Transverse colon (tissue), 4 donors: ENCODE data around the gene SETD1A. TPM values are rescaled to one million over a fixed set of nuclear protein-coding genes. Genes with fewer than 3 reads are reported as not detected.
A peak's percentile ranks its signal among the peaks of the same experiment; 100 is the strongest.

Experiments used
- DNase-seq: peaks from one replicate; pipeline ENCODE4 v3.0.0-alpha.2; 2019
- H3K27ac ChIP-seq, 4 donors: fragments of 200-600 bp; sonication (generic); 2 replicates each; pipeline ENCODE4 v1.5.1; 2016 to 2018; ENCODE audit warnings: inconsistent platforms in 4 of 4
- H3K27me3 ChIP-seq: fragments of 200-600 bp; sonication (generic); 2 replicates; pipeline ENCODE4 v1.5.1; 2017; ENCODE audit warnings: inconsistent platforms
- H3K36me3 ChIP-seq, 4 donors: fragments of 200-600 bp; sonication (generic); 2 replicates each; pipeline ENCODE4 v1.5.1; 2017 to 2019; ENCODE audit warnings: inconsistent platforms in 4 of 4
- H3K4me1 ChIP-seq, 4 donors: fragments of 200-600 bp; sonication (generic); 2 replicates each; pipeline ENCODE4 v1.5.1; 2017 to 2020; ENCODE audit warnings: inconsistent platforms in 4 of 4
- H3K4me3 ChIP-seq, 4 donors: fragments of 200-600 bp; sonication (generic); 1 replicate in 1 of 4; 2 replicates in 3 of 4; pipeline versions ENCODE4 v1.5.1 to v1.6.1; 2017 to 2019; ENCODE audit warnings: inconsistent platforms in 4 of 4
- H3K9me3 ChIP-seq, 2 donors: fragments of 200-600 bp; sonication (generic); 2 replicates each; pipeline ENCODE4 v1.5.1; 2017 to 2019; ENCODE audit warnings: inconsistent platforms in 2 of 2
- EP300 ChIP-seq: sonication (generic); formaldehyde crosslinking; IDR thresholded peaks from one replicate; pipeline ENCODE4 v1.6.1; 2017; ENCODE audit warnings: antibody characterized with exemption, low read depth
- POLR2A ChIP-seq: fragments of 450-650 bp; IDR thresholded peaks from one replicate; pipeline ENCODE4 v1.6.1; 2016; ENCODE audit warnings: antibody characterized with exemption, mild to moderate bottlenecking, moderate library complexity
- POLR2AphosphoS5 ChIP-seq, 3 donors: sonication (generic); formaldehyde crosslinking; IDR thresholded peaks; one replicate each; pipeline ENCODE4 v1.6.1; 2016; ENCODE audit warnings: antibody characterized with exemption in 3 of 3
- WGBS, 2 donors: methylation state at CpG; one replicate each; pipeline ENCODE4 v1.1.5; 2018; ENCODE audit warnings: low coverage in 1 of 2; 5-methylcytosine and 5-hydroxymethylcytosine counted together
- in situ Hi-C, 4 donors: fragments of 200-750 bp; cut with MboI; loops; one replicate each; pipeline versions ENCODE4 v1.15.0 to v1.15.1; 2017; ENCODE audit warnings: low sequenced_read_pairs in 3 of 4, low pct_ligation_motif_present in 1 of 4, low pct_unique_long_range_greater_than_20kb in 1 of 4
- intact Hi-C: fragments of 100-400 bp; cut with DNase I; formaldehyde crosslinking; loops from one replicate; pipeline ENCODE4 v1.15.1; 2023; ENCODE audit warnings: low total_unique reads
- total RNA-seq, 4 donors: library from RNA; depleted of rRNA; stranded (reverse); fragments of >200 nt; gene quantifications; one replicate each; pipeline ENCODE4 v1.1.0, GENCODE V29; 2016
- TF ChIP-seq, protein P1 (sequence below), 5 experiments: fragments of 200-600 bp in 3 of 5; fragments of 450-650 bp in 2 of 5; sonication (generic) in 3 of 5; IDR thresholded peaks; 1 replicate in 2 of 5; 2 replicates in 3 of 5; pipeline ENCODE4 v1.5.1; 2016 to 2017; ENCODE audit warnings: antibody characterized with exemption in 5 of 5, inconsistent platforms in 3 of 5, mild to moderate bottlenecking in 2 of 5, moderate library complexity in 1 of 5

The SETD1A gene
- total RNA-seq, 4 donors from 2014 or later: 5.3 to 37.0 (median 10.8) TPM

DNA sequence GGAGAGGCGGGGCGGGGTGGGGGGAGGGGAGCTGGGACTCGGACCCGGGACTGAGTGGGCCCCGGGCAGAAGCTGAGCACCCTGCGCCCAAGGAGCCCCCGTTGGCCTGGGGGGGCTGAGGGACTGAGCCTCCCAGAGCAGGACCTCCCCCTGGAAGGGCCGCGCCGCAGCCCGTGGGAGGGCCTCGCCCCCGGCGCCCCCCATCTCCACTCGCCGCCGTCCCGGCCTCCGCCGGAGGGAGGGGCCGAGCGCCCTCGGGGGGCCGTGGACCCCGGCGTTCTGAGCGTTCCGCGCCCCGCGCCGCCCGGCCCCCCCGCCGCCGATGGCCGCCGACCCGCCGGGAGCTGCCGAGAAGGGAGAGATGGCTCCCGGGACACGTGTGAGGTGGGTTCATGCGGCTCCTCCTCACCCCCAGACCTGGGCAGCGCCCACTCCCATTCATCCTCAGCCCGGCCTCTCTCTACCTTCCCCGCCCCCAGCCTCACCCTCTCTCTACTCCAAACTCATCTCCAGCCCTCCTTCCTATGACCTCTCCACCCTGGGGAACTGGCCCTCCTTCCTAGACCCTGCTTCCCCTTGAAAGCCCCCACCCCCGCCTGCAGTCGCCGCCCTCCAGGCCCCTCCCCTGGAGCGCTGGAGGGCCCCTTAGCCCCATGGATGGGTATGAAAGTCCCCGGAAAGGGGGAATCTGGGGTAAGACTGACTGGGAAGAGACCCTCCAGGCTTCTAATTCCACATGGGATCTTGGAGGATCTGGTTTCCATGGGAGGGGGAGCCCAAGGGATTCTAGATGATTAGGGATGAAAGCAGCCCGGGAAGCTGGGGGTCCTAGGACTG is 33.3 kb upstream of the SETD1A start:
- Histone ChIP-seq H3K4me3 (peak overlapping the region; percentile 72 to 83 (median 80)), H3K4me1 (peaks cover 9 to 31% (median 17%) of the 10 kb centered on the region in 4 donors), H3K27me3 (no peaks in the 10 kb centered on the region), H3K27ac (peak overlapping the region; percentile 76 to 93 (median 88)), H3K36me3 (peaks cover 0 to 4% (median 0%) of the 10 kb centered on the region in 4 donors), H3K9me3 (no peaks in the 10 kb centered on the region)
- TF ChIP-seq POLR2AphosphoS5 (IDR thresholded peaks at IDR 0.05) (no peak), POLR2A (no peak)
- TF ChIP-seq, protein P1, sequence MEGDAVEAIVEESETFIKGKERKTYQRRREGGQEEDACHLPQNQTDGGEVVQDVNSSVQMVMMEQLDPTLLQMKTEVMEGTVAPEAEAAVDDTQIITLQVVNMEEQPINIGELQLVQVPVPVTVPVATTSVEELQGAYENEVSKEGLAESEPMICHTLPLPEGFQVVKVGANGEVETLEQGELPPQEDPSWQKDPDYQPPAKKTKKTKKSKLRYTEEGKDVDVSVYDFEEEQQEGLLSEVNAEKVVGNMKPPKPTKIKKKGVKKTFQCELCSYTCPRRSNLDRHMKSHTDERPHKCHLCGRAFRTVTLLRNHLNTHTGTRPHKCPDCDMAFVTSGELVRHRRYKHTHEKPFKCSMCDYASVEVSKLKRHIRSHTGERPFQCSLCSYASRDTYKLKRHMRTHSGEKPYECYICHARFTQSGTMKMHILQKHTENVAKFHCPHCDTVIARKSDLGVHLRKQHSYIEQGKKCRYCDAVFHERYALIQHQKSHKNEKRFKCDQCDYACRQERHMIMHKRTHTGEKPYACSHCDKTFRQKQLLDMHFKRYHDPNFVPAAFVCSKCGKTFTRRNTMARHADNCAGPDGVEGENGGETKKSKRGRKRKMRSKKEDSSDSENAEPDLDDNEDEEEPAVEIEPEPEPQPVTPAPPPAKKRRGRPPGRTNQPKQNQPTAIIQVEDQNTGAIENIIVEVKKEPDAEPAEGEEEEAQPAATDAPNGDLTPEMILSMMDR (IDR thresholded peaks at IDR 0.05): no peak
- in situ Hi-C loops (no loop called here), intact Hi-C loops (no loop called here)
- 4% methylated on average over 35 of the region's 53 CpGs; no CpG with 5 or more reads in 1 of the 2 donors for WGBS, 2 donors
- peak; percentile 29 for DNase-seq

DNA sequence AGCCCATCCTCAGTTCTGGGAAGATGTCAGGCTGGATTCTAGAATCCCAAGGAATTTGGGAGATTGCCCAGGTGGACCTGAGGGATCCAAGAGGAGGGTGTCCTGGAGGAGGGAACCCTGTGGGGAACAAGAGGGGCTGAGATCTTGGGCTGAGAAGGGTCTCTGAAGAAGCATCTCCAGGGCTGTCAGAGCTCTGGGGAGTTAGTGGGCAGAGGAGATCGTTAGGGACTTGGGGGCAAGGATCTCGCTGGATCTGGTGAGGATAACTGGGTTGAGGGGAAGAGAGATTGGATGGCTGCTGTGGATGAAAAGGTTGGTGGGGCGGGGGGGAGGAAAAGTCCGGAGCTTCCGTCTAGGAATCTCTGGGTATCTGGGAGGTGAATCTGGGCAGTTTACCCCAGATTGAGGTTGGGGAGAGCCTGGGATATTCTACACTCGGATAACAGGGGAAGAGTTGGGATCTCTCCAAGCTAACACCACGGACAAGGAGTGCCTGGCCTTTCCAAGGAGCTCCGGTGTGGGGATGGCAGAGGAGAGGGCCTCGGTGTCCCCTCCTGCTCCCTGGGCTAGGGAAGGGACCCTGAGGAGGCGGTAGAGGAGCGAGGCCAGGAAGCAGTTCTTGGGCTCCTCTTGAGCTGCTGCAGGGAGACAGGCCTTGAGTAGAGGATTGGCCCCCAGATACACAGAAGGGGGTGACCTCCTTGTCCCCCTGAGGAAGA is 32.5 kb upstream of the SETD1A start:
- peak overlapping the region in 3 of 4 donors; percentile 76 to 93 (median 86) for H3K27ac ChIP-seq
- intact Hi-C loops: no loop called here
- peak overlapping the region in 1 of 4 donors; percentile 72 for H3K4me3 ChIP-seq
- H3K27me3 ChIP-seq: no peaks in the 10 kb centered on the region
- 76 to 79% methylated on average over 4 to 11 of the region's 11 CpGs for WGBS, 2 donors
- TF ChIP-seq POLR2A (no peak), POLR2AphosphoS5 (IDR thresholded peaks at IDR 0.05) (no peak), EP300 (no peak)
- TF ChIP-seq, protein P1 (IDR thresholded peaks at IDR 0.05): no peak
- DNase-seq: peak; percentile 19
- H3K9me3 ChIP-seq: no peaks in the 10 kb centered on the region
- in situ Hi-C loops: no loop called here
- H3K36me3 ChIP-seq: peaks cover 0 to 4% (median 0%) of the 10 kb centered on the region in 4 donors
- peaks cover 9 to 31% (median 17%) of the 10 kb centered on the region in 4 donors for H3K4me1 ChIP-seq

DNA sequence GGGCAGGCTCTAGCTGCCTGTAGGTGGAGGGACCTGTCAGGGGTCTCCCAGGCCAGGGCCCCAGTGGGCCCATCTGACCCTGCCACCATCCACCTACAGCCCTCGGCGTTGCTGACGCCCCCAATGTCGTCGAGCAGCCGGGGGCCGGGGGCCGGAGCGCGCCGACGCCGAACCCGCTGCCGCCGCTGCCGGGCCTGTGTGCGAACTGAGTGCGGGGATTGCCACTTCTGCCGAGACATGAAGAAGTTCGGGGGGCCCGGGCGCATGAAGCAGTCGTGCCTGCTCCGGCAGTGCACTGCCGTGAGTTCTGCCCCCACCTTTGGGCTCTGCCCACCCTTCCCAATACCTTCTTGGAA is 31.9 kb upstream of the SETD1A start:
- TF ChIP-seq EP300: no peak
- no peak for TF ChIP-seq POLR2AphosphoS5 (IDR thresholded peaks at IDR 0.05)
- TF ChIP-seq, protein P1 (IDR thresholded peaks at IDR 0.05): no peak
- no peak for TF ChIP-seq POLR2A
- peaks cover 0 to 4% (median 0%) of the 10 kb centered on the region in 4 donors for H3K36me3 ChIP-seq
- DNase-seq: no peak
- no peak overlapping the region for H3K27ac ChIP-seq
- in situ Hi-C loops (no loop called here), intact Hi-C loops (no loop called here)
- WGBS, 2 donors: 95% methylated on average over 23 of the region's 26 CpGs; no CpG with 5 or more reads in 1 of the 2 donors
- H3K27me3 ChIP-seq: no peaks in the 10 kb centered on the region
- H3K9me3 ChIP-seq: no peaks in the 10 kb centered on the region
- no peak overlapping the region for H3K4me3 ChIP-seq
- H3K4me1 ChIP-seq: peaks cover 9 to 31% (median 17%) of the 10 kb centered on the region in 4 donors
